Left cardiac atrium (tissue), 4 donors: ENCODE data around the gene MAB21L4. TPM values are rescaled to one million over a fixed set of nuclear protein-coding genes. Genes with fewer than 3 reads are reported as not detected.

Experiments used
- ATAC-seq, 2 donors: fragments of 200-7000 bp; cut with Tn5 transposase; one replicate each; pipeline ENCODE4 v1.9.1; 2020; ENCODE audit warnings: mild to moderate bottlenecking in 2 of 2, moderate library complexity in 2 of 2
- DNase-seq: peaks from one replicate; pipeline ENCODE4 v3.0.0-alpha.2; 2020
- intact Hi-C, 2 donors: fragments of 100-400 bp; cut with DNase I; formaldehyde crosslinking; loops; one replicate each; pipeline versions ENCODE4 v1.14.1 to v1.15.1; 2022 to 2023
- total RNA-seq, 2 donors: library from RNA; stranded (reverse); fragmentation: NEBNext Ultra II Directional; extraction: Animal tissue kit (Norgen Biotek cat#: 25700); gene quantifications; one replicate each; pipeline ENCODE4 v1.2.1, GENCODE V29; 2021
- donor health status: DM: no; HTN: yes; CAD: no.
- donor health status: DM: no; HTN: yes; CAD: no; lungs with severe emphysema.
- donor health status: DM: yes; HTN: yes; CAD: no.
- donor health status: Dilated cardiomyopathy.

Gene MAB21L4
- total RNA-seq, 2 donors from 2014 or later: not detected

GRCh38 chr2:240888130-240888889 is 7.6 kb downstream of the MAB21L4 start:
- intact Hi-C loops: no loop called here
- DNase-seq: peak; percentile 7

DNA sequence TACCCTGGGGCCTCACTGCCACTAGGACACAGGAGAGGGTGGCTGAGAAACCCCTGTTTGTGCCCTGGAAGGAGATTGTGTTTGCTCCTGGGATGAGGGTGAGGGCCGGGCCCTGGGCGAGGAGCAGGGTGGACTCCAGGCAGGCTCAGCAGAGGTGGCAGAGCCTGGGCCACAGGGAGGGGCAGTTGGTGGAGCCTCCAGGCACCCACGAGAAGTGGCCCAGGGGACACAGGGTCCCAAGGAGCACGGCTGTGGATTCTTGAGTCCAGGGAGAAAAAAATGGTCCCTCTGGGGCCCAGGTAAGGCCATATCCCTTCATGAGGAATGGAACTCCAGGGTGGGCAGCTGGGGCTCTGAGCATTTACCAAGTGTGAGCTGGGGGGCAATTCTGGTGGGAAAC is 8.3 kb downstream of the MAB21L4 start:
- DNase-seq (peak; percentile 5), ATAC-seq (no peak)
- intact Hi-C loops: no loop called here

More at GRCh38 chr2:240888130-240888889, 7.6 kb downstream of the MAB21L4 start:
- no peak for ATAC-seq

GRCh38 chr2:240886678-240887609 is 9.0 kb downstream of the MAB21L4 start:
- peak; percentile 14 for DNase-seq
- intact Hi-C loops: no loop called here

DNA sequence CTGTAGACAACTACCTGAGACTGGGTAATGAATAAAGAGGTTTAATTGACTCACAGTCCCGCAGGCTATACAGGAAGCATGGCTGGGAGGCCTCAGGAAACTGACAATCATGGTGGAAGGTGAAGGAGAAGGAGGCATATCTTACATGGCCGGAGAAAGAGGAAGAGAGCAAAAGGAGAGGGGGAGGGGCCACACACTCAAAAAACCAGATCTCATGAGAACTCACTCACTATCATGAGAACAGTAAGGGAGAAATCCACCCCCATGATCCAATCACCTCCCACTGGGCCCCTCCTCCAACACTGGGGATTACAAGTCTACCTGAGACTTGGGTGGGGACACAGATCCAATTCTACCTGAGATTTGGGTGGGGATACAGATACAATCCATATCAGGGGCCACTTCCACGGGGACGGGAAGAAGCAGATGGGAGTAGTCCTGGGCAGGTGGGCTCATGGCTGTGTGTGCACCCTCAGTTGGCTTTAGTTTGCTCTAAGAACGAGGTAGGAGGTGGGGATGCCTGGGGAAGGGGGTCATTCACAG is 9.9 kb downstream of the MAB21L4 start:
- no peak for DNase-seq
- no peak for ATAC-seq
- intact Hi-C loops: no loop called here

More at GRCh38 chr2:240886678-240887609, 9.0 kb downstream of the MAB21L4 start:
- ATAC-seq: no peak

- no peak for ATAC-seq
- DNase-seq: peak; percentile 16
- intact Hi-C loops: no loop called here
Observed at GRCh38 chr2:240885566-240885965, 10.4 kb downstream of the MAB21L4 start.

DNA sequence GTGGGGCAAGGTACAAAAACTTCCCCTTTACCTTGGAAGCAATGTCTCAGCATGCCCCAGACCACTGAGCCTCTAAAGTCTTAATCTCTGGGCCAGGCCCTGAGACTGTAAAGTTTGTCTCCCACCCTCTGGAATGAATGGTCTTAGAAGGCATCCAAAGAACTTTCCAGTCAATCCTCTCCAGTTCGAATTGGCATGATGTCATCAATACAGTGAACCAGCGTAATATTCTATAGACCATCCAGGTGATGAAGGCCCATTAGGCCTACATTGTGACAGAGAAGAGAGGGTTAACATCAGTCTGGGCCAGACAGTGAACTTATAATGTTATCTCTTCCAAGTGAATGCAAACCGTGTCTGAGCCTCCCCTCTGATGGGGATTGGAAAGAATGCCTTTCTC is 11.2 kb downstream of the MAB21L4 start:
- DNase-seq: no peak
- intact Hi-C loops: no loop called here
- ATAC-seq: no peak

- intact Hi-C loops: no loop called here
- ATAC-seq (no peak), DNase-seq (no peak)
Observed at GRCh38 chr2:240884221-240884620, 11.7 kb downstream of the MAB21L4 start.

DNA sequence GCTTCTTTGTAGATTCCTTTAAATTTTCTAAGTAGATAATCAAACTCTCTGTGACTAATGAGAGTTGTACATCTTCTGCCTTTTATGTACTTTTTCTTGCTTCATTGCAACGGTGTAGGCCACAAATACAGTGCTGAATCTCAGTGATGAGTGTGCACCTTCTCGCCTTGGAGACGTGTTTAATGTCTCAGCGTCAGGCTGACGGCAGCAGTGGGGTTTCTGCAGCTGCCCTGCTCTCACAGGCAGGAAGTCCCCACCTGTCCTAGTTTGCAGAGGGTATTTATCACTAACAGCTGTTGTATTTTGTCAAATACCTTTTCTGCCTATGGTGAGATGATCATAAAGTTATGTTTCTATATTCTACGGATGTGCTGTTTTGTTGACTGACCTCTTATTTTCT is 14.0 kb downstream of the MAB21L4 start:
- no peak for ATAC-seq
- no peak for DNase-seq
- intact Hi-C loops: no loop called here

GRCh38 chr2:240879105-240879504 is 16.9 kb downstream of the MAB21L4 start:
- intact Hi-C loops: no loop called here
- DNase-seq (no peak), ATAC-seq (no peak)

- ATAC-seq: no peak
- DNase-seq: no peak
- intact Hi-C loops: no loop called here
Observed at GRCh38 chr2:240878341-240878936, 17.5 kb downstream of the MAB21L4 start.

DNA sequence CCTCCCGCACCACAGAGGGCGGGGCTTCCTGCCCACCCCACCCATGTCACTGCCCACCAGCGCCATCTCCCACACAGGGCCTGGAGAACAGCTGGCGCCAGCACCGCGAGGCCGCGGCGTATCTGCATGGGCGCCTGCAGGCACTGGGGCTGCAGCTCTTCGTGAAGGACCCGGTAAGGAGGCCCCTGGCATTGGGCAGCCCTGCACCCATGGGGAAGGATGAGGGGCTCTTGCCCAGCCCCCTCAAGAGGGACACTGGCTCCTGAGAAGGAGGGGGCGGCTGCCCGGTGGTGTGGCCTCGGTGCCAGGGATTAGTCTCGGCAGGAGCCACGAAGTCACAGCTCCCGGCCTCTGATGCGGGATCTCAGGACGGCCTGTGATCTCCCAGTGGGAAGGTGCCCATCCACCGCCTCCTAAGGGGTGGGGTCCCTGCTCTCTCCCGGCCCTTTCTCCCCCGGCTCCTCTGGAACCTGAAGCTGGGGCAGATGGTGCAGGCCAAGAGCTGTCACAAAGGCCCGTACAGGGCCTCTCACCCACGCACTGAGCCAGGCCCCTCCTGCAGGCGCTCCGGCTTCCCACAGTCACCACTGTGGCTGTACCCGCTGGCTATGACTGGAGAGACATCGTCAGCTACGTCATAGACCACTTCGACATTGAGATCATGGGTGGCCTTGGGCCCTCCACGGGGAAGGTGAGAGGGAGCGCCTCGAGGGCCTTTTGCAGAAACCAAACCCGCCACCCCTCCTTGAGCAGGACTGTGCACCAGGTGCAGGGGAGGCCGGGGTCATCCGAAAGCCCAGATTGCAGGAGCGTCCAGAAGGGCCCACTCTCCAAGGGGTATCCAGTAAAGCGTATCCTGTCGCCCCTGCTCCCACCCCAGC is 18.3 kb downstream of the MAB21L4 start:
- no peak for ATAC-seq
- no peak for DNase-seq
- intact Hi-C loops: no loop called here

DNA sequence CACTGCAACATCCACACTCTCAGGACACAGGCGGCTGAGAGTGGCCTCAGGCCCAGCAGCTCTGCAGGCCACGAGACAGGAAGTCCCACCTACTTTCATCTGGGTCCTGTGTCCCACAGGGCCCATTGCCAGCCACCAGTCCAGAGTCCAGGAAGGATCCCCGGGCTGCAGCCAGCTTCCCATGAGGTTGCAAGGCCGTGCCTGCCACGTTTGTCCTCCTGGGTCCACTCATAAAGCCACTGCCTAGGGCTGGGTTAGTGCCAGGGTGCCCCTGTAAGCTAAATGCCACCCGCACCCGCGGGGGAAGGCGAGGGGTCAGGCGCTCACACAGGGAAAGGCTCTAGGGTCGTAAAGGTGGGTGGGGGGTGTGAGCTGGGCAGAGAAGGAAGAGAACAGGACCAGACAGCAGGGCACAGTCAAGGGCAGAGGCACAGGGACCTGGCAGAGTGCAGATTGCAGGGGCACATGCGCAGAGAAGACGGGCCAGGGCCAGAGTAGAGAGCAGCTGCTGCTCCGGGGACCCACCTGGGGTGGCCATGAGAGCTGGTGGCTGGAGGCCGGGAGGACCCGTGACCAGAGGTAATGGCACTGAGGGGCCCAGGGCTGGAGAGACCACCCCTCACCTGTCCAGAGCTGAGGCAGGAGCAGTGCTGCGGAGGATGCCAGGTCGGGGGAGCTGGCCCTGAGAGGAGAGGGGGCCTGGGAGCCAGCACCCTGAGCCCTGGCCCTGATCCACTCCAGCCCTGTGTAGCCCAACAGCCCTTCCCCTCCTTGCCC is 19.3 kb downstream of the MAB21L4 start:
- intact Hi-C loops: no loop called here
- no peak for DNase-seq
- peak in 1 of 2 donors; percentile 66 for ATAC-seq

DNA sequence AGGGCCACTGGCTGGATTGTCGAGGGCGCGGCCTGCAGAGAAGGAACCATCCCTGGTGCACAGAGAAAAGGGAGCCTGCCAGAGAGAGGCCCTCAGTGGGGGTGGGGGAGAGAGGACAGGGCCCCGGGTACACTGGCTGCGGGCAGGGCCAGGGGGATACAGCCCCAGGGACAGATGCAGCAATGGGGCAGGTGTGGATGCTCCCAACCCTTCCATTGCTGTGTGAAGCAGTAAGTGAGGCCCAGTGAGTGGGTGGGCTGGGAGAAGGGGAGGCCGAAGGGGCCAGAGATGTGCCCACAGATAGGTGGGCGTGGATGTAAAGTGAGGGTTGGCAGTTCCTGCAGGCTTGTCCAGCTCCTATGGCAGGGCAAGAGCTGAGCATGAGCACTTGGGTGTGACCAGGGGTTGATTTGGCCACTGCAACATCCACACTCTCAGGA is 19.9 kb downstream of the MAB21L4 start:
- ATAC-seq (no peak), DNase-seq (no peak)
- intact Hi-C loops: no loop called here

DNA sequence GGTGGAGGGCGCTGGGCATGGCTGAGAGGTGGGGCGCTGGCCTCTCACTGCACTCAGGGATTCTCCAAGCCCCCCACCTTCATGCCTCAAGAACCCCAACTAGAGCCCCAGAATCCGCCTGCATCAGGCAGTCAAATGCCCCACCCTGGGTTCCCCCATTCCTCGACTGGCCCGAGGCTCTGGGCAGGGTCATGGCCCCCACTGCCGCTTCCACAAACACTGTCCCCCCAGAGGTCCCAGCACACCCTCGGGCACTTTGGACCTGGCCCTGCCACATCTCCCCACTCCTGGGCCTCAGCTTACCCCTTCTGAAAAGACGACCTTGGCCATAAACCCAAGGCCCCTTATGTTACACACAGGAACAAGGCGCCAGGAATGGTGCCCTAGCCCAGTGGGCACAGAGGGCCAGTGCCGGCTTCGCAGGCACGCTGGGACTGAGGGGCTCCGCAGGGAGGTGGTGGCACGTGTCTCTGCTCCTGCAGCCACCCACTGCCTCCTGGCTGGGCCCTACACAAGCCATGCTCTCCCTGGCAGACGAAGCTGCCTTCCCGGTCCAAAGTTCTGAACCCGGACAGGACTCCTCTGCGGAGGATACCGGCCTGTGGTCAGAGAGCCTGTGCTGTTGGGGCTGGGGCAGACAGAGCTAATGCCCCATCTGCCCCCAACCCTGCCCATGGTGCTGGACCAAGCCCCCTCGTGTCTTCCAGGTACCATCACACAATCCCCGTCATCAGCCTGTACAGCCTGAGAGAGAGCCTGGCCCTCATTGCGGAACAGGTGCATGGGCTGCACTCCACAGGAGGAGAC is 20.5 kb downstream of the MAB21L4 start:
- DNase-seq (no peak), ATAC-seq (no peak)
- intact Hi-C loops: no loop called here

DNA sequence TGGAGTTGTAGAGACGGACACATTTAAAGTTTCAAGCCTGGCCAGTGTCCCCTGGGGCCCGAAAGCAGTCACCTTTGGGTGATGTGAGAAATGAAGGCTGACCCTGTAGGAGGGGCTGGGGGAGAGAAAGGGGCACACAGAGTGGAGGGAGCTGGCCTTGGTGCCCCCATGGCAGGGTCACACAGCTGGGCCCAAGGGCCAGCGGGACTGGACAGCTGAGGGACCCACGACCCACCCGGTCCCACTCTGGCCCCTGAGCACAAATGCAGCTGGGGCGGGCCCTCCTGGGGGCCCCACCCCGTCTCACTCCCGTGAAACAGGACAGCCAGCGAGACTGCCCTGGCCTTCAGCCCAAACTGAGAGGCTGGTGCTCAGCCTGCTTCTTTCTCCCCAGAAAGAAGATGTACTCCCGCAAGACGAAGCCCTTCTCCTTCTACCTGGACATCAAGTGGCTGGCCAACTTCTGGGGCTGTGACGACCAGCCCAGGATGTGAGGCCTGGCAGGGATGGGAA is 21.2 kb downstream of the MAB21L4 start:
- DNase-seq (no peak), ATAC-seq (no peak)
- intact Hi-C loops: no loop called here

DNA sequence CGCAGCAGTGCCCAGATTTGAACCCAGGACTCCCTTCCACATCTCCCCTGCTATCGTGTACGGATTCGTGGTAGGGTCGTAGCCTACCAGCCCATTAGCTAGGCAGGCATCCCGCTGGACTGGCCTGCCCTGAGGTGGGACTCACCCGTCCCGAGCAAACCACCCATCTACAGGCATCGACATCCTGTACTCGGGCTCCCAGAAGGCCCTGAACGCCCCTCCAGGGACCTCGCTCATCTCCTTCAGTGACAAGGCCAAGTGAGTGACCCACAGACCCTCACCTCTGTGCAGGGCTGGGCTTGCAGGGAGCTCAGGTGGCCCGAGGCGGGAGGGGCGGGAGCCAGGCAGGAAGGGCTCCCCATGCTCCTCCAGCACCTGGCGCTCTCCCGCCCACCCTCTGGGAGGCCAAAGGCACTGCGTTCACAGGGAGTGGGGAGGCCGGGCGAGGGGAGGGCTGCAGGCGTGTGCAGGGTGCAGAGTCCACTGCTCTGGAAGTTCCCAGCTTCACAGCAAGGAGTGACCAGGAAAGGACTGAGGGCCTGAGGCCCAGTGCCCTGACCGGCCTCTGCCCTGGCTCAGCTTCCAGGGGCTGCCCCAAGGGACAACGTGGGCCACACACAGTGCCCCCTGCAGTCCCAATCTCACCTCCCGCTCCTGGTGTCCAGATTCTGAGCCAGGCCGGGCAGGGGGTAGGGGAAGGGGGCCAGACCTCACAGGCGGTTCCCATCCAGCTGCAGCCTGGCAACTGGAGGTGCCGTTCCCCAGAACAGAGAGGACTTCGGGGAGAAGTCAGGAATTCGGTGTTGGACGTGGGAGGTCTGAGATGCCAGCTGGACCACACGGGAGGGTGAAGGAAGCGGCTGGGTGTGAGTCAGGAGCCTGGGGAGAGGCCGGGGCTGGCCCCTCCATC is 21.9 kb downstream of the MAB21L4 start:
- intact Hi-C loops: no loop called here
- ATAC-seq: no peak
- DNase-seq: no peak
